ENCODE measurements around the gene GRB10. TPM values are rescaled to one million over a fixed set of nuclear protein-coding genes. Genes with fewer than 3 reads are reported as not detected.

The GRB10 gene
- polyA plus RNA-seq, 2 of the 4 experiments (the other 2 are of a cell fraction): 23.2 to 37.0 TPM

DNA sequence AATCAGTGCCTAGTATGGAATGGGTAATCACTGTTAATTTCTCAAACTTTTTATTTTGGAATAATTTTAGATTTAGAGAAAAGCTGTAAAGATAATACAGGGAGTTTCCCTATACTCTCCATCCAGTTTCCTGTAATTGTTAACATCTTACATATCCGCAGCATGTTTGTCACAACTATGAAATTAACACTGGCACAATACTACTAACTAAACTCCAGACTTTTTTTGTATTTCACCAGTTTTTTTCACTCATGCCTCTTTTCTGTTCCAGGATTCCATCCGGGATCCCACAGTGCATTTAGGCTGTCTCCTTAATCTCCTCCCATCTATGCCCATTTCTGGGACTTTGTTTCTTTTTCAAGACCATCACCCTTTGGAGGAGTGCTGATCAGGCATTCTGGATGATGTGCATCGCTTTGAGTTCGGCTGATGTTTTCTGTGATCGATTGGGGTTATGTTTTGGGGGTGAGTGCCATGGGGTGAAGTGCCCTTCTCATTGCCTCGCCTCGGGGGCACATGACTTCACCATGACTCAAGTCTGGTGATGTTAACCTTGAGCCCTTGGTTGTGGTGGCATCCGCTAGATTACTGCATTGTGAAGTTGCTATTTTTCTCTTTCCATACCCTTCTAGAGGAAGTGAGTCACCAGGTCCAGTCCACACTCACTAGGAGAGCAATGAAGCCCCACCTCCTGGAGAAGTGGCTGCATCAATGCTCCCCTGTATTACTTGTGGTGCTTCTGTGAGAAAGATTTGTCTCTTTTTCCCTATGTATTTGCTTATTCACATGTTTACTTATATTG lies 43.9 kb upstream of the GRB10 start (continued):
- TF ChIP-seq, protein P1, sequence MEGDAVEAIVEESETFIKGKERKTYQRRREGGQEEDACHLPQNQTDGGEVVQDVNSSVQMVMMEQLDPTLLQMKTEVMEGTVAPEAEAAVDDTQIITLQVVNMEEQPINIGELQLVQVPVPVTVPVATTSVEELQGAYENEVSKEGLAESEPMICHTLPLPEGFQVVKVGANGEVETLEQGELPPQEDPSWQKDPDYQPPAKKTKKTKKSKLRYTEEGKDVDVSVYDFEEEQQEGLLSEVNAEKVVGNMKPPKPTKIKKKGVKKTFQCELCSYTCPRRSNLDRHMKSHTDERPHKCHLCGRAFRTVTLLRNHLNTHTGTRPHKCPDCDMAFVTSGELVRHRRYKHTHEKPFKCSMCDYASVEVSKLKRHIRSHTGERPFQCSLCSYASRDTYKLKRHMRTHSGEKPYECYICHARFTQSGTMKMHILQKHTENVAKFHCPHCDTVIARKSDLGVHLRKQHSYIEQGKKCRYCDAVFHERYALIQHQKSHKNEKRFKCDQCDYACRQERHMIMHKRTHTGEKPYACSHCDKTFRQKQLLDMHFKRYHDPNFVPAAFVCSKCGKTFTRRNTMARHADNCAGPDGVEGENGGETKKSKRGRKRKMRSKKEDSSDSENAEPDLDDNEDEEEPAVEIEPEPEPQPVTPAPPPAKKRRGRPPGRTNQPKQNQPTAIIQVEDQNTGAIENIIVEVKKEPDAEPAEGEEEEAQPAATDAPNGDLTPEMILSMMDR (IDR thresholded peaks at IDR 0.05): no peak
- TF ChIP-seq, protein P2, sequence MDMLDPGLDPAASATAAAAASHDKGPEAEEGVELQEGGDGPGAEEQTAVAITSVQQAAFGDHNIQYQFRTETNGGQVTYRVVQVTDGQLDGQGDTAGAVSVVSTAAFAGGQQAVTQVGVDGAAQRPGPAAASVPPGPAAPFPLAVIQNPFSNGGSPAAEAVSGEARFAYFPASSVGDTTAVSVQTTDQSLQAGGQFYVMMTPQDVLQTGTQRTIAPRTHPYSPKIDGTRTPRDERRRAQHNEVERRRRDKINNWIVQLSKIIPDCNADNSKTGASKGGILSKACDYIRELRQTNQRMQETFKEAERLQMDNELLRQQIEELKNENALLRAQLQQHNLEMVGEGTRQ (IDR thresholded peaks at IDR 0.05): peak; percentile 70
- peak; percentile 13; the same call in 1 of the 2 replicates for TF ChIP-seq ATOH8 (CRISPR knock-in tag; IDR thresholded peaks at IDR 0.05; ENCODE audit: low read depth)
- no peak for TF ChIP-seq NPAS2 (CRISPR knock-in tag; IDR thresholded peaks at IDR 0.05; ENCODE audit: borderline replicate concordance)
- TF ChIP-seq GATA3 (IDR thresholded peaks at IDR 0.05; ENCODE audit: borderline replicate concordance): peak; percentile 78; the same call in 1 of the 2 replicates
- TF ChIP-seq CEBPB (IDR thresholded peaks at IDR 0.05): peak in 1 of 2 experiments; percentile 54; a peak in 1 of 4 replicates
- TF ChIP-seq EP300 (IDR thresholded peaks at IDR 0.05): peak; percentile 64 to 71; a peak in 3 of 5 replicates

DNA sequence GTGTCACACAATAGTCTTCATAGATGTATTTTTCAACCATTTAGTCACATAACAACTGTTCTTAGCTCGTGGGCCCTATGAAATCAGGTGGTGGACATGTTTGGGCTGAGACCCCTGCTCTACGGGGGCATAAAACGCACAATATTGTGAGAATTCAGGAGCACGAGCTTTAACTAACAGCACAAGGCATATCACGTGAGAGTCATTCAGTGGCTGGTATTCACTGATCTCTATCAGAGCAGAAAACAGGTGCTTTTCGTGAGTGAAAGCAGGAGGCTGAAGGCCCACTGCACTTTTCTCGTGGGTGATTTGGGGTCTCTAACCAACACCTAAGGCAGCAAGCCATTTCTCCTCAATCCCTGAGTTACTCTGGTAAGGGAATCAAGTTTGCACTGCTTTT lies 42.8 kb upstream of the GRB10 start:
- TF ChIP-seq NFE2L2 (conservative IDR thresholded peaks at IDR 0.05; ENCODE audit: low read length) (no peak), ZNF302 (CRISPR knock-in tag; IDR thresholded peaks at IDR 0.05) (no peak), EHF (CRISPR knock-in tag; IDR thresholded peaks at IDR 0.05) (no peak), RNF2 (IDR thresholded peaks at IDR 0.05; ENCODE audit: borderline replicate concordance, low read depth) (no peak), ZFP36 (IDR thresholded peaks at IDR 0.05; ENCODE audit: borderline replicate concordance, partially characterized antibody) (no peak), SMC3 (IDR thresholded peaks at IDR 0.05) (no peak), RFX5 (IDR thresholded peaks at IDR 0.05) (no peak), CBX8 (IDR thresholded peaks at IDR 0.05) (no peak), NPAS2 (CRISPR knock-in tag; IDR thresholded peaks at IDR 0.05; ENCODE audit: borderline replicate concordance) (no peak)
- ChIA-PET POLR2A (interaction anchor here (2.0 kb wide), 1 partner anchor 32 kb away, joined by 6 read pairs; no protein-coding TSS in a partner anchor), CTCF (interaction anchor here (1.5 to 2.0 kb wide), 2 partner anchors 9 to 11 kb away, joined by 3 to 7 read pairs; no protein-coding TSS in a partner anchor)
- peaks cover 71% of the 10 kb centered on the region for H3K4me1 ChIP-seq
- FAIRE-seq (no peak), ATAC-seq (no peak), DNase-seq (ENCODE audit: low read depth in 1 of 2, low spot score in 1 of 2) (no peak)
- H3K27ac ChIP-seq: peak overlapping the region; percentile 71 to 77
- no peak overlapping the region for H3K4me3 ChIP-seq
- WGBS (ENCODE audit: missing lambda C conversion rate): 80% methylated on average over 7 of the region's 7 CpGs
- no peaks in the 10 kb centered on the region for H3K9me3 ChIP-seq
- peak overlapping the region; percentile 67 for H3K4me2 ChIP-seq

- Histone ChIP-seq H3K4me2 (peak overlapping the region; percentile 67), H3K27ac (peak overlapping the region; percentile 71 to 77), H3K9me3 (no peaks in the 10 kb centered on the region), H3K4me3 (no peak overlapping the region), H3K4me1 (peaks cover 71% of the 10 kb centered on the region)
- FAIRE-seq: peak; percentile 90
- DNase-seq (ENCODE audit: low read depth in 1 of 2, low spot score in 1 of 2): peak in 1 of 2 experiments; percentile 83
- peak; percentile 65 to 73 for ATAC-seq
- POLR2A ChIA-PET: interaction anchor here (2.0 kb wide), 1 partner anchor 32 kb away, joined by 6 read pairs; no protein-coding TSS in a partner anchor
- WGBS (ENCODE audit: missing lambda C conversion rate): 1% methylated on average over 4 of the region's 4 CpGs
- CTCF ChIA-PET: interaction anchor here (1.5 to 2.0 kb wide), 2 partner anchors 9 to 10 kb away, joined by 3 to 7 read pairs; no protein-coding TSS in a partner anchor
- TF ChIP-seq JUNB (IDR thresholded peaks at IDR 0.05) (peak; percentile 60), GATA3 (IDR thresholded peaks at IDR 0.05; ENCODE audit: borderline replicate concordance) (no peak; the same call in 1 of the 2 replicates), BHLHE40 (IDR thresholded peaks at IDR 0.05; ENCODE audit: low read depth, low read length) (no peak), RARB (CRISPR knock-in tag; IDR thresholded peaks at IDR 0.05) (no peak), HDAC2 (IDR thresholded peaks at IDR 0.05) (no peak), PHF8 (IDR thresholded peaks at IDR 0.05; ENCODE audit: borderline replicate concordance, low read depth) (no peak), MAFK (IDR thresholded peaks at IDR 0.05; ENCODE audit: partially characterized antibody) (no peak), ESRRA (IDR thresholded peaks at IDR 0.05; ENCODE audit: borderline replicate concordance, low read length) (no peak), NFE2L2 (conservative IDR thresholded peaks at IDR 0.05; ENCODE audit: low read length) (no peak), RAD21 (conservative IDR thresholded peaks at IDR 0.05 in 1 of 2, IDR thresholded peaks at IDR 0.05 in 1 of 2) (0 out of 5 replicates have a peak, but pooled peaks of 1 of the 2 experiments have one; percentile 22)
- TF ChIP-seq, protein P3, sequence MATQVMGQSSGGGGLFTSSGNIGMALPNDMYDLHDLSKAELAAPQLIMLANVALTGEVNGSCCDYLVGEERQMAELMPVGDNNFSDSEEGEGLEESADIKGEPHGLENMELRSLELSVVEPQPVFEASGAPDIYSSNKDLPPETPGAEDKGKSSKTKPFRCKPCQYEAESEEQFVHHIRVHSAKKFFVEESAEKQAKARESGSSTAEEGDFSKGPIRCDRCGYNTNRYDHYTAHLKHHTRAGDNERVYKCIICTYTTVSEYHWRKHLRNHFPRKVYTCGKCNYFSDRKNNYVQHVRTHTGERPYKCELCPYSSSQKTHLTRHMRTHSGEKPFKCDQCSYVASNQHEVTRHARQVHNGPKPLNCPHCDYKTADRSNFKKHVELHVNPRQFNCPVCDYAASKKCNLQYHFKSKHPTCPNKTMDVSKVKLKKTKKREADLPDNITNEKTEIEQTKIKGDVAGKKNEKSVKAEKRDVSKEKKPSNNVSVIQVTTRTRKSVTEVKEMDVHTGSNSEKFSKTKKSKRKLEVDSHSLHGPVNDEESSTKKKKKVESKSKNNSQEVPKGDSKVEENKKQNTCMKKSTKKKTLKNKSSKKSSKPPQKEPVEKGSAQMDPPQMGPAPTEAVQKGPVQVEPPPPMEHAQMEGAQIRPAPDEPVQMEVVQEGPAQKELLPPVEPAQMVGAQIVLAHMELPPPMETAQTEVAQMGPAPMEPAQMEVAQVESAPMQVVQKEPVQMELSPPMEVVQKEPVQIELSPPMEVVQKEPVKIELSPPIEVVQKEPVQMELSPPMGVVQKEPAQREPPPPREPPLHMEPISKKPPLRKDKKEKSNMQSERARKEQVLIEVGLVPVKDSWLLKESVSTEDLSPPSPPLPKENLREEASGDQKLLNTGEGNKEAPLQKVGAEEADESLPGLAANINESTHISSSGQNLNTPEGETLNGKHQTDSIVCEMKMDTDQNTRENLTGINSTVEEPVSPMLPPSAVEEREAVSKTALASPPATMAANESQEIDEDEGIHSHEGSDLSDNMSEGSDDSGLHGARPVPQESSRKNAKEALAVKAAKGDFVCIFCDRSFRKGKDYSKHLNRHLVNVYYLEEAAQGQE (IDR thresholded peaks at IDR 0.05): no peak
- TF ChIP-seq, protein P2 (IDR thresholded peaks at IDR 0.05): no peak
- TF ChIP-seq, protein P4, sequence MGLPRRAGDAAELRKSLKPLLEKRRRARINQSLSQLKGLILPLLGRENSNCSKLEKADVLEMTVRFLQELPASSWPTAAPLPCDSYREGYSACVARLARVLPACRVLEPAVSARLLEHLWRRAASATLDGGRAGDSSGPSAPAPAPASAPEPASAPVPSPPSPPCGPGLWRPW (IDR thresholded peaks at IDR 0.05): no peak
Observed at GRCh38 chr7:50824882-50825281, 42.2 kb upstream of the GRB10 start.

All from A549 (cell line).